Mesenchymal stem cell (in vitro differentiated cells and primary cell): ENCODE measurements around the gene KATNBL1.
A peak's percentile ranks its signal among the peaks of the same experiment; 100 is the strongest.

Experiments used
- DNase-seq: peaks from one replicate; pipeline ENCODE4 v3.0.0-alpha.2; 2013
- H2AFZ ChIP-seq: one replicate; pipeline ENCODE4 v1.6.1; 2013; ENCODE audit warnings: low read depth, mild to moderate bottlenecking, control low read depth, inconsistent platforms, low read length, moderate library complexity
- H2AK5ac ChIP-seq: 2 replicates; pipeline ENCODE4 v1.6.1; 2013; ENCODE audit warnings: low read length, moderate library complexity, mild to moderate bottlenecking, inconsistent platforms; ENCODE audit not compliant: severe bottlenecking
- H2BK120ac ChIP-seq: one replicate; pipeline ENCODE4 v1.6.1; 2013; ENCODE audit warnings: low read depth, mild to moderate bottlenecking, inconsistent platforms, low read length, moderate library complexity
- H2BK12ac ChIP-seq, 2 experiments: one replicate each; pipeline ENCODE4 v1.6.1; 2013; ENCODE audit warnings: inconsistent platforms in 2 of 2, low read length in 2 of 2, mild to moderate bottlenecking in 2 of 2, moderate library complexity in 2 of 2, control low read depth in 1 of 2
- H2BK15ac ChIP-seq: one replicate; pipeline ENCODE4 v1.6.1; 2013; ENCODE audit warnings: mild to moderate bottlenecking, low read depth, inconsistent platforms; ENCODE audit not compliant: poor library complexity, severe bottlenecking
- H2BK5ac ChIP-seq: 2 replicates; pipeline ENCODE4 v1.6.1; 2013; ENCODE audit warnings: low read depth, mild to moderate bottlenecking, low read length, control low read depth, inconsistent platforms; ENCODE audit not compliant: poor library complexity, severe bottlenecking
- H3K14ac ChIP-seq, 2 experiments: one replicate each; pipeline ENCODE4 v1.6.1; 2013; ENCODE audit warnings: inconsistent platforms in 2 of 2, low read length in 2 of 2, control low read depth in 1 of 2, mild to moderate bottlenecking in 1 of 2, moderate library complexity in 1 of 2
- H3K18ac ChIP-seq, 2 experiments: one replicate each; pipeline ENCODE4 v1.6.1; 2013; ENCODE audit warnings: inconsistent platforms in 2 of 2, low read length in 2 of 2, control low read depth in 1 of 2, low read depth in 1 of 2, mild to moderate bottlenecking in 1 of 2
- H3K23ac ChIP-seq, 2 experiments: one replicate each; pipeline ENCODE4 v1.6.1; 2013; ENCODE audit warnings: inconsistent platforms in 2 of 2, low read length in 2 of 2, mild to moderate bottlenecking in 2 of 2, moderate library complexity in 2 of 2, control low read depth in 1 of 2
- H3K27ac ChIP-seq: 2 replicates; pipeline ENCODE4 v1.5.1; 2013; ENCODE audit warnings: mild to moderate bottlenecking, moderate library complexity, low read length, control low read depth, inconsistent platforms; ENCODE audit not compliant: poor library complexity, severe bottlenecking
- H3K27me3 ChIP-seq, 2 experiments: 2 replicates each; pipeline versions ENCODE4 v1.6.1 to v1.7.0; 2013; ENCODE audit warnings: low read length in 2 of 2, mild to moderate bottlenecking in 2 of 2, moderate library complexity in 2 of 2, control low read depth in 1 of 2, inconsistent platforms in 1 of 2; ENCODE audit not compliant: control insufficient read depth in 1 of 2, insufficient read depth in 1 of 2
- H3K36me3 ChIP-seq, 2 experiments: 2 replicates each; pipeline versions ENCODE4 v1.6.1 to v1.7.0; 2013; ENCODE audit warnings: low read length in 2 of 2, control low read depth in 1 of 2, inconsistent platforms in 1 of 2, low read depth in 1 of 2, mild to moderate bottlenecking in 1 of 2; ENCODE audit not compliant: insufficient read depth in 2 of 2, control insufficient read depth in 1 of 2
- H3K4ac ChIP-seq, 2 experiments: one replicate each; pipeline ENCODE4 v1.6.1; 2013; ENCODE audit warnings: inconsistent platforms in 2 of 2, low read length in 2 of 2, mild to moderate bottlenecking in 2 of 2, moderate library complexity in 2 of 2, control low read depth in 1 of 2, low read depth in 1 of 2
- H3K4me1 ChIP-seq: 2 replicates; pipeline ENCODE4 v1.6.1; 2013; ENCODE audit warnings: low read depth, low read length, control low read depth; ENCODE audit not compliant: control insufficient read depth, insufficient read depth
- H3K4me2 ChIP-seq: 2 replicates; pipeline ENCODE4 v1.6.1; 2013; ENCODE audit warnings: low read length, mild to moderate bottlenecking, inconsistent platforms; ENCODE audit not compliant: poor library complexity, severe bottlenecking
- H3K4me3 ChIP-seq, 2 experiments: 2 replicates each; pipeline versions ENCODE4 v1.5.1 to v1.7.0; 2013; ENCODE audit warnings: low read length in 2 of 2, mild to moderate bottlenecking in 2 of 2, control low read depth in 1 of 2, low read depth in 1 of 2; ENCODE audit not compliant: insufficient read depth in 1 of 2
- H3K79me1 ChIP-seq: replicated peaks from 2 replicates; pipeline ENCODE4 v1.6.1; 2013; ENCODE audit warnings: mild to moderate bottlenecking, control low read depth, low read length, inconsistent platforms; ENCODE audit not compliant: poor library complexity, severe bottlenecking
- H3K9ac ChIP-seq: 2 replicates; pipeline ENCODE4 v1.7.0; 2013; ENCODE audit warnings: mild to moderate bottlenecking, low read length, moderate library complexity
- H3K9me3 ChIP-seq: 2 replicates; pipeline ENCODE4 v1.7.0; 2013; ENCODE audit warnings: mild to moderate bottlenecking, low read length; ENCODE audit not compliant: control insufficient read depth
- H4K8ac ChIP-seq: one replicate; pipeline ENCODE4 v1.6.1; 2013; ENCODE audit warnings: inconsistent platforms, mild to moderate bottlenecking, low read length, moderate library complexity
- H4K91ac ChIP-seq: one replicate; pipeline ENCODE4 v1.6.1; 2013; ENCODE audit warnings: mild to moderate bottlenecking, low read length, inconsistent platforms
- whole genome bisulfite sequencing: methylation state at CpG from one replicate; pipeline ENCODE4 v1.1.7; 2013; ENCODE audit warnings: mixed read lengths; 5-methylcytosine and 5-hydroxymethylcytosine counted together

The KATNBL1 gene

GRCh38 chr15:34158355-34158754 lies 51.5 kb downstream of the KATNBL1 start:
- Histone ChIP-seq H3K9me3 (peaks cover 67% of the 10 kb centered on the region), H3K4me2 (no peak overlapping the region), H3K23ac (no peak overlapping the region), H3K4ac (no peak overlapping the region), H4K8ac (no peak overlapping the region), H3K9ac (no peak overlapping the region), H3K27me3 (no peaks in the 10 kb centered on the region), H3K27ac (no peak overlapping the region), H2AFZ (no peak overlapping the region), H3K79me1 (peaks cover 32% of the 10 kb centered on the region), H3K4me3 (no peak overlapping the region), H2BK120ac (no peak overlapping the region), H2BK12ac (no peak overlapping the region), H2BK5ac (no peak overlapping the region), H4K91ac (no peak overlapping the region), H3K18ac (no peak overlapping the region), H3K14ac (no peak overlapping the region), H3K36me3 (peaks cover 27 to 95% of the 10 kb centered on the region in 2 experiments), H3K4me1 (no peaks in the 10 kb centered on the region), H2AK5ac (no peak overlapping the region), H2BK15ac (no peak overlapping the region)
- DNase-seq = no peak

GRCh38 chr15:34155859-34156258 lies 54.0 kb downstream of the KATNBL1 start:
- Histone ChIP-seq H4K91ac (no peak overlapping the region), H3K79me1 (peaks cover 21% of the 10 kb centered on the region), H3K4me3 (no peak overlapping the region), H3K4me1 (no peaks in the 10 kb centered on the region), H3K36me3 (peaks cover 27 to 98% of the 10 kb centered on the region in 2 experiments), H3K27ac (no peak overlapping the region), H3K9ac (no peak overlapping the region), H3K9me3 (peaks cover 51% of the 10 kb centered on the region), H3K14ac (no peak overlapping the region), H2AK5ac (no peak overlapping the region), H2BK15ac (no peak overlapping the region), H3K4ac (no peak overlapping the region), H2BK12ac (no peak overlapping the region), H2AFZ (no peak overlapping the region), H2BK5ac (no peak overlapping the region), H3K23ac (no peak overlapping the region), H4K8ac (no peak overlapping the region), H3K4me2 (no peak overlapping the region), H2BK120ac (no peak overlapping the region), H3K18ac (no peak overlapping the region), H3K27me3 (no peaks in the 10 kb centered on the region)
- no peak for DNase-seq
- 98% methylated on average over 7 of the region's 7 CpGs for WGBS

DNA sequence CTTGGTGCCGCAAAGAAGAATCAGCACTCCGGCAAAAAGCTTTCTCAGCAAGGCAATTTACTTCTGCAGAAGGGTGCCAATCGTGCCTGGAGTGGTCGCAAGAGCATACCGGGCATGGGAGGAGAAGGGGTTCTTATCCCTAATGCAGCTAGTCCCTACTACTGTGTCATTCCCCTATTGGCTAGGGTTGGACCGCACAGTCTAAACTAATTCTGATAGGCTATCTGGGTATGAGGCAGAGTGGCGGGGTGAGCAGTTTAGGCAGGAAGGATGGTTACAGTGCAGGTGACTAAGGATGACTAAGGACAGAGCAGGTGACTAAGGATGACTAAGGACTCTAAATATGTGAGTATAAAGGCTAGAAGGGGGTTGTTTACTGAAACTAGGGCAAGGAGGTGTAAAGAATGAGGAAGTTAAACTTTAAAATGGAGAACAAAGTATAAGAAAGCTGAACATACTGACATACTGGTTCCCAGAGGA lies 55.1 kb downstream of the KATNBL1 start:
- H3K27me3 ChIP-seq = no peaks in the 10 kb centered on the region
- no peak overlapping the region for H3K27ac ChIP-seq
- 98% methylated on average over 7 of the region's 7 CpGs for WGBS
- no peak overlapping the region for H2BK12ac ChIP-seq
- H3K79me1 ChIP-seq = peaks cover 21% of the 10 kb centered on the region
- no peak overlapping the region for H3K14ac ChIP-seq
- H2BK120ac ChIP-seq = no peak overlapping the region
- no peaks in the 10 kb centered on the region for H3K4me1 ChIP-seq
- DNase-seq = peak; percentile 14
- H3K23ac ChIP-seq = no peak overlapping the region
- no peak overlapping the region for H3K4ac ChIP-seq
- H3K9ac ChIP-seq = no peak overlapping the region
- H3K4me3 ChIP-seq = peak overlapping the region in 1 of 2 experiments; percentile 32
- no peak overlapping the region for H2BK5ac ChIP-seq
- H4K91ac ChIP-seq = no peak overlapping the region
- peaks cover 40% of the 10 kb centered on the region for H3K9me3 ChIP-seq
- H2AFZ ChIP-seq = no peak overlapping the region
- H4K8ac ChIP-seq = no peak overlapping the region
- H3K18ac ChIP-seq = no peak overlapping the region
- H2BK15ac ChIP-seq = no peak overlapping the region
- no peak overlapping the region for H3K4me2 ChIP-seq
- H3K36me3 ChIP-seq = peaks cover 29 to 98% of the 10 kb centered on the region in 2 experiments
- no peak overlapping the region for H2AK5ac ChIP-seq

- H2AFZ ChIP-seq = no peak overlapping the region
Measured at GRCh38 chr15:34147371-34148140, 62.3 kb downstream of the KATNBL1 start.

More at GRCh38 chr15:34147371-34148140, 62.3 kb downstream of the KATNBL1 start:
- Histone ChIP-seq H4K91ac (no peak overlapping the region), H3K79me1 (peaks cover 11% of the 10 kb centered on the region), H3K14ac (no peak overlapping the region), H2BK15ac (no peak overlapping the region), H2BK120ac (no peak overlapping the region), H3K9me3 (no peaks in the 10 kb centered on the region), H3K18ac (no peak overlapping the region), H2BK12ac (no peak overlapping the region), H2BK5ac (no peak overlapping the region), H2AK5ac (no peak overlapping the region), H3K23ac (no peak overlapping the region), H3K4me1 (no peaks in the 10 kb centered on the region), H4K8ac (no peak overlapping the region), H3K27me3 (no peaks in the 10 kb centered on the region), H3K27ac (no peak overlapping the region), H3K9ac (no peak overlapping the region), H3K4ac (no peak overlapping the region), H3K4me2 (no peak overlapping the region), H3K4me3 (no peak overlapping the region), H3K36me3 (peaks cover 29 to 83% of the 10 kb centered on the region in 2 experiments)
- peak; percentile 17 for DNase-seq
- 83% methylated on average over 2 of the region's 6 CpGs for WGBS
